ENCODE measurements around the gene PKP1.
A peak's percentile ranks its signal among the peaks of the same experiment; 100 is the strongest.
"Not testable (repeated sequence)": the region's sequence is repeated elsewhere in the genome, so short reads cannot be mapped to it uniquely, and the experiment has no call there.

The PKP1 gene

GRCh38 chr1:201253906-201254624, 29.2 kb upstream of the PKP1 start:
- no peak for ATAC-seq (replicated peaks; ENCODE audit: extremely low read depth, poor library complexity, severe bottlenecking)

GRCh38 chr1:201254625-201255478, 28.5 kb upstream of the PKP1 start:
- Mint-ChIP-seq H3K9me3 (no peaks in the 10 kb centered on the region), H3K36me3 (ENCODE audit: insufficient read depth) (no peaks in the 10 kb centered on the region), H3K27ac (ENCODE audit: low read depth) (no peak overlapping the region), H3K4me1 (no peaks in the 10 kb centered on the region), H3K4me3 (no peak overlapping the region), H3K27me3 (peaks cover 20% of the 10 kb centered on the region)
- DNase-seq (ENCODE audit: low spot score in 2 of 2) (peak; percentile 38 to 52), ATAC-seq (replicated peaks; ENCODE audit: extremely low read depth, poor library complexity, severe bottlenecking) (no peak)

More at GRCh38 chr1:201253906-201254624, 29.2 kb upstream of the PKP1 start:
- Mint-ChIP-seq H3K36me3 (ENCODE audit: insufficient read depth) (no peaks in the 10 kb centered on the region), H3K4me1 (no peaks in the 10 kb centered on the region), H3K27ac (ENCODE audit: low read depth) (no peak overlapping the region), H3K4me3 (no peak overlapping the region), H3K9me3 (no peaks in the 10 kb centered on the region), H3K27me3 (peaks cover 20% of the 10 kb centered on the region)
- no peak for DNase-seq (ENCODE audit: low spot score in 2 of 2)

GRCh38 chr1:201255479-201256362, 27.6 kb upstream of the PKP1 start:
- H3K4me3 Mint-ChIP-seq = no peak overlapping the region
- H3K27me3 Mint-ChIP-seq = peaks cover 18% of the 10 kb centered on the region
- H3K4me1 Mint-ChIP-seq = no peaks in the 10 kb centered on the region
- H3K36me3 Mint-ChIP-seq (ENCODE audit: insufficient read depth) = no peaks in the 10 kb centered on the region
- H3K27ac Mint-ChIP-seq (ENCODE audit: low read depth) = no peak overlapping the region
- ATAC-seq (replicated peaks; ENCODE audit: extremely low read depth, poor library complexity, severe bottlenecking) = no peak
- DNase-seq (ENCODE audit: low spot score in 2 of 2) = no peak
- H3K9me3 Mint-ChIP-seq = no peaks in the 10 kb centered on the region

GRCh38 chr1:201258132-201258531, 25.2 kb upstream of the PKP1 start:
- ATAC-seq (replicated peaks; ENCODE audit: extremely low read depth, poor library complexity, severe bottlenecking); H3K36me3 Mint-ChIP-seq (ENCODE audit: insufficient read depth); H3K4me3 Mint-ChIP-seq: not testable (repeated sequence)

GRCh38 chr1:201258763-201259230, 24.5 kb upstream of the PKP1 start:
- Mint-ChIP-seq H3K9me3 (no peaks in the 10 kb centered on the region), H3K36me3 (ENCODE audit: insufficient read depth) (no peaks in the 10 kb centered on the region), H3K27me3 (peaks cover 26% of the 10 kb centered on the region), H3K27ac (ENCODE audit: low read depth) (no peak overlapping the region), H3K4me3 (no peak overlapping the region), H3K4me1 (no peaks in the 10 kb centered on the region)
- DNase-seq (ENCODE audit: low spot score in 2 of 2) = no peak
- no peak for ATAC-seq (replicated peaks; ENCODE audit: extremely low read depth, poor library complexity, severe bottlenecking)

More at GRCh38 chr1:201258132-201258531, 25.2 kb upstream of the PKP1 start:
- not testable (repeated sequence) for H3K4me1 Mint-ChIP-seq; H3K27ac Mint-ChIP-seq (ENCODE audit: low read depth); H3K9me3 Mint-ChIP-seq; DNase-seq (ENCODE audit: low spot score in 2 of 2)
- peaks cover 19% of the 10 kb centered on the region for H3K27me3 Mint-ChIP-seq

- no peaks in the 10 kb centered on the region for H3K4me1 Mint-ChIP-seq
- no peaks in the 10 kb centered on the region for H3K9me3 Mint-ChIP-seq
- no peak overlapping the region for H3K4me3 Mint-ChIP-seq
- no peak overlapping the region for H3K27ac Mint-ChIP-seq (ENCODE audit: low read depth)
- no peaks in the 10 kb centered on the region for H3K36me3 Mint-ChIP-seq (ENCODE audit: insufficient read depth)
- peaks cover 34% of the 10 kb centered on the region for H3K27me3 Mint-ChIP-seq
- ATAC-seq (replicated peaks; ENCODE audit: extremely low read depth, poor library complexity, severe bottlenecking) = no peak
- no peak for DNase-seq (ENCODE audit: low spot score in 2 of 2)
Observed at GRCh38 chr1:201259476-201260235, 23.6 kb upstream of the PKP1 start.

GRCh38 chr1:201260236-201260590, 23.1 kb upstream of the PKP1 start:
- no peak overlapping the region for H3K4me3 Mint-ChIP-seq
- H3K27me3 Mint-ChIP-seq = peaks cover 37% of the 10 kb centered on the region
- H3K27ac Mint-ChIP-seq (ENCODE audit: low read depth) = no peak overlapping the region
- no peaks in the 10 kb centered on the region for H3K9me3 Mint-ChIP-seq
- ATAC-seq (replicated peaks; ENCODE audit: extremely low read depth, poor library complexity, severe bottlenecking) (no peak), DNase-seq (ENCODE audit: low spot score in 2 of 2) (no peak)
- no peaks in the 10 kb centered on the region for H3K36me3 Mint-ChIP-seq (ENCODE audit: insufficient read depth)
- no peaks in the 10 kb centered on the region for H3K4me1 Mint-ChIP-seq

- no peaks in the 10 kb centered on the region for H3K9me3 Mint-ChIP-seq
- no peak for ATAC-seq (replicated peaks; ENCODE audit: extremely low read depth, poor library complexity, severe bottlenecking)
- peaks cover 40% of the 10 kb centered on the region for H3K27me3 Mint-ChIP-seq
- no peak overlapping the region for H3K4me3 Mint-ChIP-seq
- no peaks in the 10 kb centered on the region for H3K36me3 Mint-ChIP-seq (ENCODE audit: insufficient read depth)
- H3K4me1 Mint-ChIP-seq = no peaks in the 10 kb centered on the region
- DNase-seq (ENCODE audit: low spot score in 2 of 2) = no peak
- H3K27ac Mint-ChIP-seq (ENCODE audit: low read depth) = no peak overlapping the region
Observed at GRCh38 chr1:201260648-201261311, 22.5 kb upstream of the PKP1 start.

GRCh38 chr1:201261771-201262547, 21.3 kb upstream of the PKP1 start:
- H3K4me3 Mint-ChIP-seq = no peak overlapping the region
- DNase-seq (ENCODE audit: low spot score in 2 of 2) (no peak), ATAC-seq (replicated peaks; ENCODE audit: extremely low read depth, poor library complexity, severe bottlenecking) (no peak)
- peaks cover 52% of the 10 kb centered on the region for H3K27me3 Mint-ChIP-seq
- no peaks in the 10 kb centered on the region for H3K9me3 Mint-ChIP-seq
- H3K27ac Mint-ChIP-seq (ENCODE audit: low read depth) = no peak overlapping the region
- H3K36me3 Mint-ChIP-seq (ENCODE audit: insufficient read depth) = no peaks in the 10 kb centered on the region
- no peaks in the 10 kb centered on the region for H3K4me1 Mint-ChIP-seq

GRCh38 chr1:201262963-201263608, 20.2 kb upstream of the PKP1 start:
- no peaks in the 10 kb centered on the region for H3K9me3 Mint-ChIP-seq
- no peak for ATAC-seq (replicated peaks; ENCODE audit: extremely low read depth, poor library complexity, severe bottlenecking)
- H3K36me3 Mint-ChIP-seq (ENCODE audit: insufficient read depth) = no peaks in the 10 kb centered on the region
- peaks cover 63% of the 10 kb centered on the region for H3K27me3 Mint-ChIP-seq
- no peaks in the 10 kb centered on the region for H3K4me1 Mint-ChIP-seq
- H3K4me3 Mint-ChIP-seq = no peak overlapping the region
- H3K27ac Mint-ChIP-seq (ENCODE audit: low read depth) = no peak overlapping the region
- DNase-seq (ENCODE audit: low spot score in 2 of 2) = peak in 1 of 2 donors; percentile 1

All from central memory CD8-positive, alpha-beta T cell (primary cell).